KMS-11 (cell line): Measurements from ENCODE around the gene RNF11.

ENCODE experiments used
- H2AFZ ChIP-seq: fragments of 200-600 bp; sonication (generic); 2 replicates; pipeline ENCODE4 v1.6.1; 2016; ENCODE audit warnings: antibody characterized with exemption, mixed run types, low read depth
- H3K27ac ChIP-seq: fragments of 200-600 bp; sonication (generic); 2 replicates; pipeline ENCODE4 v1.6.1; 2016; ENCODE audit warnings: mild to moderate bottlenecking, mixed run types
- H3K27me3 ChIP-seq: fragments of 200-600 bp; sonication (generic); 2 replicates; pipeline ENCODE4 v1.6.1; 2017; ENCODE audit warnings: mild to moderate bottlenecking, low read depth, mixed run types, moderate library complexity; ENCODE audit not compliant: insufficient read depth
- H3K36me3 ChIP-seq: fragments of 200-600 bp; sonication (generic); 2 replicates; pipeline ENCODE4 v1.6.1; 2017; ENCODE audit warnings: mild to moderate bottlenecking, mixed run types; ENCODE audit not compliant: insufficient read depth
- H3K4me1 ChIP-seq: fragments of 200-600 bp; sonication (generic); 2 replicates; pipeline ENCODE4 v1.6.1; 2016; ENCODE audit warnings: mild to moderate bottlenecking, low read depth, mixed run types; ENCODE audit not compliant: poor library complexity, severe bottlenecking
- H3K4me2 ChIP-seq: fragments of 200-600 bp; sonication (generic); 2 replicates; pipeline ENCODE4 v1.7.0; 2016; ENCODE audit warnings: mild to moderate bottlenecking, mixed run types
- H3K4me3 ChIP-seq: fragments of 200-600 bp; sonication (generic); IDR thresholded peaks from 2 replicates; pipeline ENCODE4 v1.6.1; 2017; ENCODE audit warnings: low read depth, low read length, mixed read lengths; ENCODE audit not compliant: insufficient read depth
- H3K79me2 ChIP-seq: fragments of 200-600 bp; sonication (generic); 2 replicates; pipeline ENCODE4 v1.6.1; 2016; ENCODE audit warnings: low read depth, mixed run types; ENCODE audit not compliant: insufficient read depth
- H3K9ac ChIP-seq: fragments of 200-600 bp; sonication (generic); 2 replicates; pipeline ENCODE4 v1.6.1; 2016; ENCODE audit warnings: mild to moderate bottlenecking, mixed run types
- H4K20me1 ChIP-seq: fragments of 200-600 bp; sonication (generic); 2 replicates; pipeline ENCODE4 v1.6.1; 2016; ENCODE audit warnings: mild to moderate bottlenecking, mixed run types; ENCODE audit not compliant: insufficient read depth
- CTCF ChIP-seq: fragments of 200-600 bp; sonication (generic); conservative IDR thresholded peaks from 2 replicates; pipeline ENCODE4 v1.6.1; 2017; ENCODE audit warnings: low read depth, mild to moderate bottlenecking, antibody characterized with exemption, low read length, moderate library complexity, mixed read lengths

The RNF11 gene

GRCh38 chr1:51295926-51296325, 59.9 kb downstream of the RNF11 start:
- TF ChIP-seq CTCF = no peak

GRCh38 chr1:51296383-51297357, 60.6 kb downstream of the RNF11 start:
- Histone ChIP-seq H3K4me1 (no peaks in the 10 kb centered on the region), H2AFZ (peak overlapping the region; percentile 18; the same call in 1 of the 2 replicates), H3K9ac (no peak overlapping the region), H3K4me3 (no peak overlapping the region), H3K36me3 (no peaks in the 10 kb centered on the region), H3K27ac (no peak overlapping the region), H3K4me2 (no peak overlapping the region), H3K79me2 (no peaks in the 10 kb centered on the region), H3K27me3 (no peaks in the 10 kb centered on the region), H4K20me1 (no peaks in the 10 kb centered on the region)
- peak; percentile 48 for TF ChIP-seq CTCF

More at GRCh38 chr1:51295926-51296325, 59.9 kb downstream of the RNF11 start:
- Histone ChIP-seq H3K36me3 (no peaks in the 10 kb centered on the region), H3K27ac (no peak overlapping the region), H2AFZ (no peak overlapping the region), H3K4me3 (no peak overlapping the region), H3K4me2 (no peak overlapping the region), H3K79me2 (no peaks in the 10 kb centered on the region), H4K20me1 (no peaks in the 10 kb centered on the region), H3K4me1 (no peaks in the 10 kb centered on the region), H3K9ac (no peak overlapping the region), H3K27me3 (no peaks in the 10 kb centered on the region)

GRCh38 chr1:51297401-51298321, 61.6 kb downstream of the RNF11 start:
- Histone ChIP-seq H3K4me3 (no peak overlapping the region), H3K79me2 (no peaks in the 10 kb centered on the region), H3K27me3 (no peaks in the 10 kb centered on the region), H3K9ac (no peak overlapping the region), H2AFZ (no peak overlapping the region), H3K4me1 (no peaks in the 10 kb centered on the region), H3K27ac (no peak overlapping the region), H4K20me1 (no peaks in the 10 kb centered on the region), H3K36me3 (no peaks in the 10 kb centered on the region), H3K4me2 (no peak overlapping the region)
- no peak for TF ChIP-seq CTCF

- Histone ChIP-seq H3K9ac (no peak overlapping the region), H3K27ac (no peak overlapping the region), H2AFZ (no peak overlapping the region), H3K27me3 (no peaks in the 10 kb centered on the region), H3K4me2 (no peak overlapping the region), H4K20me1 (no peaks in the 10 kb centered on the region), H3K36me3 (no peaks in the 10 kb centered on the region), H3K79me2 (no peaks in the 10 kb centered on the region), H3K4me3 (no peak overlapping the region), H3K4me1 (no peaks in the 10 kb centered on the region)
- TF ChIP-seq CTCF = no peak
Observed at GRCh38 chr1:51298322-51298705, 62.2 kb downstream of the RNF11 start.
